A549 treated with DMSO at 1 μM for 4 hours (cell line): ENCODE results near the gene MRPL38. TPM values are rescaled to one million over a fixed set of nuclear protein-coding genes. Genes with fewer than 3 reads are reported as not detected.

Experiments used
- total RNA-seq: library from RNA; stranded (reverse); fragments of 200-300 nt; extraction: Qiagen RNA extraction; gene quantifications from 5 replicates; pipeline ENCODE4 v1.2.3, GENCODE V29; 2022; ENCODE audit warnings: low read depth

The MRPL38 gene
- 95.6 to 134 TPM (median 122 TPM) in 5 replicates for total RNA-seq

GRCh38 chr17:75904749-75905521, at the start of gene MRPL38:
Gene MRPL38, minus strand, starts transcription at chr17:75904884. Its CDS starts 9 bp downstream, at chr17:75904875.

GRCh38 chr17:75940727-75941441, 36.2 kb upstream of the MRPL38 start, which contains the start of gene FBF1:
Gene FBF1, minus strand, starts transcription at chr17:75941042. Its CDS starts 2,893 bp downstream, at chr17:75938149.

GRCh38 chr17:75896415-75897159, 8.1 kb downstream of the MRPL38 start, which contains the start of gene TRIM65:
Gene TRIM65, minus strand, starts transcription at chr17:75896951. Its CDS starts 14 bp downstream, at chr17:75896937.

GRCh38 chr17:75878174-75878998, 26.3 kb downstream of the MRPL38 start, which contains the start of gene TRIM47:
Gene TRIM47, minus strand, starts transcription at chr17:75878581. Its CDS starts 33 bp downstream, at chr17:75878548.

GRCh38 chr17:75855310-75856061, 49.2 kb downstream of the MRPL38 start, which contains the start of gene WBP2:
Gene WBP2, minus strand, starts transcription at chr17:75855335. Its CDS starts 38 bp downstream, at chr17:75855297.

Other genes starting within 250 kb of the MRPL38 start
- 18.7 to 27.1 TPM (median 26.1 TPM) in 5 replicates for gene RECQL5, start 237.7 kb downstream of the MRPL38 start, total RNA-seq
- gene SAP30BP, start 237.5 kb downstream of the MRPL38 start, total RNA-seq: 97.6 to 105 TPM (median 103 TPM) in 5 replicates
- gene ITGB4, start 183.4 kb downstream of the MRPL38 start, total RNA-seq: 44.5 to 54.7 TPM (median 48.0 TPM) in 5 replicates
- gene GALK1, start 139.7 kb downstream of the MRPL38 start, total RNA-seq: 51.8 to 72.3 TPM (median 62.1 TPM) in 5 replicates
- 24.8 to 36.3 TPM (median 30.6 TPM) in 5 replicates for gene UNK, start 120.1 kb downstream of the MRPL38 start, total RNA-seq
- 2.3 to 4.8 TPM (median 4.3 TPM) in 5 replicates for gene UNC13D, start 60.5 kb downstream of the MRPL38 start, total RNA-seq
- gene WBP2, start 49.5 kb downstream of the MRPL38 start, total RNA-seq: 83.1 to 105 TPM (median 92.2 TPM) in 5 replicates
- 138 to 179 TPM (median 144 TPM) in 5 replicates for gene TRIM47, start 26.3 kb downstream of the MRPL38 start, total RNA-seq
- 32.2 to 45.2 TPM (median 37.3 TPM) in 5 replicates for gene TRIM65, start 7.9 kb downstream of the MRPL38 start, total RNA-seq
- 4.5 to 9.4 TPM (median 8.6 TPM) in 5 replicates for gene FBF1, start 36.2 kb upstream of the MRPL38 start, total RNA-seq
- gene ACOX1, start 74.3 kb upstream of the MRPL38 start, total RNA-seq: 15.9 to 18.2 TPM (median 17.5 TPM) in 5 replicates
- 22.8 to 24.7 TPM (median 23.4 TPM) in 5 replicates for gene TEN1, start 74.4 kb upstream of the MRPL38 start, total RNA-seq
- 3.3 to 6.0 TPM (median 5.5 TPM) in 5 replicates for gene CDK3, start 96.0 kb upstream of the MRPL38 start, total RNA-seq
- gene EVPL, start 122.4 kb upstream of the MRPL38 start, total RNA-seq: 11.9 to 17.9 TPM (median 14.9 TPM) in 5 replicates
- 73.3 to 89.8 TPM (median 87.8 TPM) in 5 replicates for gene SRP68, start 167.6 kb upstream of the MRPL38 start, total RNA-seq
- gene GALR2, start 169.9 kb upstream of the MRPL38 start, total RNA-seq: 0.22 to 1.6 TPM (median 1.3 TPM) in 5 replicates
- 0.16 to 0.58 TPM (median 0.28 TPM) in 5 replicates for gene ZACN, start 174.3 kb upstream of the MRPL38 start, total RNA-seq
- 60.6 to 75.5 TPM (median 70.4 TPM) in 5 replicates for gene EXOC7, start 198.9 kb upstream of the MRPL38 start, total RNA-seq
- gene FOXJ1, start 236.4 kb upstream of the MRPL38 start, total RNA-seq: 0.24 to 0.42 TPM (median 0.35 TPM) in 5 replicates